GM21360 (cell line): ENCODE measurements around the gene MTA3.

Experiments used
- ATAC-seq: cut with Tn5 transposase; IDR thresholded peaks from one replicate; pipeline ENCODE4 v1.9.1; 2021; ENCODE audit warnings: mild to moderate bottlenecking, moderate library complexity; ENCODE audit not compliant: unreplicated experiment

Gene MTA3

DNA sequence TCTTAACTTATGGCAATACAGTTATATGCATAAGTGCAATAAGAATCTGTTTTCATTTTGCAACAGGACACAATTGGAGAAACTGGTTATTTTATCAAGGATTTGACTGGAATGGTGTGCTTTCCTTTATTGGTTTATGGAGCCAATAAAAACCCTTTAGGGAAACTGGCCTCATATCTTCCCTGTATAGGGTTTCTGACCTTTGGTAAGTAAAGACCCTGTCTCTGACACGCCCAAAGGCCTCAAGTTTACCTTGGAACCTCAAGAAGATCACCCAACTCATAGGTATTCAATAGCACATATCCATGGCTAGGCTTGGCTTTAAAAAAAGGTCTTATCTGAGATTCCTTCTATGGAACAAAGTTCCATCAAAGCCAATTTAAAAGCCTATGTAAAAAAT, 212.7 kb downstream of the MTA3 start:
- ATAC-seq, result no peak

DNA sequence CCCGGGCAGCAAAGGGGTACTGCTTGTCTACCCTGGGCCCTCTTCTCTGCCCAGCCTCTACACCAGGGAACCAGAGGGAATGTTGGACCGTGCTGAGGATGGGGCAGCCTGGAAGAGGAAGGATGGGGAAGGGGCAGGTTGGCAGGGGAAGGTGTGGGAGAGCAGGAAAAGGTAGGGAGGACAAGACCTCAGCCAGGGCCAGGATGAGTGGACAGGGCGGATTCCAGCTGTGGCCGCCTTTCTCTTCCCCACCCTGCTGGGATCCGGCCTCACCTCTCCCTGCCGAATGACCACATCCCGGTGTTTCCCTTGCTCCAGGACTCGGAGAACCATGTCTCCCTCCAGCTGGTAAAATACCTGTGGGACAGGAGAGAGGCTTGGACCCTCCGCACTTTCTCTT, 215.1 kb downstream of the MTA3 start:
- no peak for ATAC-seq

DNA sequence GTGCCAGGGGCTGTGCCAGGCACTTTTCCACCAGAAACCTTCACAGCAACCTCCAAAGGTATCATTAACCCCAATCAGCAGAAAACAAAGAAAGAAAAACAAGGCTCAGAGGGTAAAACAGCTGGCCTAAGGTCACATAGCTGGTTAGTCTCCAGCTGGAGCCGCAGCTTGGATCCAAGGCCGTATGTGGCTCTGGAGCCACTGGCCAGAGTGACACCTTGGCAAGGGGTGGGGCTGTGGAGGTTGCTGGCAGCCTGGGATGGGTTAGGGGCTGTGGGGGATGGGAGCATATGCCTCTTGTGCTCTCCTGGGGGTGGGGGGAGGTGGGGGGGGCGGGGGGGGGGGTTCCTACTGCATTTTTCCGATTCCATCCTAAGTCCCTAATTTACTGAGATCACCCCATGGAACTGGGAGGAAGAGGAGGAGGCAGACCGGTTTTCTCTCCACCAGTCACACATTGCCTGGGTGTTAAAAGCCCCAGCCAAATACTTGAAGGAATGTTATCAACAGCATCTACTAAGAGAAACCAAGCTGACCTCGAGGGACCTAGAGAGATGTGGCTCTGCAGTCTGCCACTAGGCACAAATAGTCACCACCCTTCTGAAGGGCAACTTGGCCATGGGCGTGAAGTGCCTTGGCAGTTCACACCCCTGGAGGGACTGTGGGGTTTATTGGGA, 215.9 kb downstream of the MTA3 start:
- ATAC-seq, result no peak

DNA sequence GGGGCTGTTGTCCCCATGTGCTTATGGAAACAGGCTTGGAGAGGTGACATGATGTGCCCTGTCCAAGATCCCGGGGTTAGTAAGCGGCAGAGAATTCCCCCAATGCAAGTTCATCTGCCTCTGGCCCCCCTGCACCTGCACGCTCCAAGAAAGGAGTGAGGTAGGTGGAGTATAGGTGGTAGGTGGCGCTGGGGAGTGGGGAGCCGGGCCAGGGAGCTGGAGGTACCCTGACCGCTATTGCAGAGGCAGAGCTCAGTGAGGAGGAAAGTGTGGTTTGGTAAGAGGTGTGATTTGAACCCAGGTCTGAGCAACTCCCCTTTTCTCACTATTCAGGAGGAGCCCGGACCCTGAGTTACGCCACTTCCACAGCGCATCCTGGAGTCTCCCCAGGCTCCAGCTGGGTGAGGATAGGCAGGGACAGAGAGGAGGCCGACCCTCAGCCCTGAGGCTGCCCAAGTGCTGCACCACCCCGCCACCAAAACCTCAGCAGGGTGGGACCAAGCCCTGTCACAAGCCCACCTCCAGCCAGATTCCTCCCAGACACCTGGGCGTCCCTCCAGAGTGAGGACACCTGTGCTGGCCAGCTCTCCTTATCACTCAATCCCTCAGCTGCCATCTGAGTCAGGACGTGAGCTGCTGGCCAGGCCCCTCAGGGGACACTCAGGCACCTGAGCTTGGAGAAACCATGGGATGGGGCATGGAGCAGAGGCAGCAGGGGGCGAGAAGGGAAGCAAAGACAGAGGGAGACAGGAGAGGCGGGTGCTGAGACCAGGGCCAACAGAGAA, 218.3 kb downstream of the MTA3 start:
- no peak for ATAC-seq

DNA sequence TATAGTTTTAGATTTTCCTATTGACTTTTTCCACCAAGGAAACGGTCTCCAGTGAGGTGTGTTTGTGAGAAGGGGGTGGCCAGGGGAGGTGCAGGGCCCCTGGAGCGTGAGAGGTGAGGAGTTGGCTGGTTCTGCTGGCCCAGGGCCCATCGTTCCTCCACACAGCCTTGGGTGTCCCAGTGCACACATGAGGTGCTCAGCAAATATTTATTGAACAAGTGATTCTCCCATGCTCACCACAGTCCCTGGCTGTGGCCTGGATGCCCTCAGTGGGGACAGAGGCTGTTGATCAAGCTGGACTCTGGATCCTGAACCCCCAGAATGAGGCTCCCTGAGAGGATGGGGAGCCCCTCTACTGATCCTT, 219.0 kb downstream of the MTA3 start:
- ATAC-seq, result no peak

DNA sequence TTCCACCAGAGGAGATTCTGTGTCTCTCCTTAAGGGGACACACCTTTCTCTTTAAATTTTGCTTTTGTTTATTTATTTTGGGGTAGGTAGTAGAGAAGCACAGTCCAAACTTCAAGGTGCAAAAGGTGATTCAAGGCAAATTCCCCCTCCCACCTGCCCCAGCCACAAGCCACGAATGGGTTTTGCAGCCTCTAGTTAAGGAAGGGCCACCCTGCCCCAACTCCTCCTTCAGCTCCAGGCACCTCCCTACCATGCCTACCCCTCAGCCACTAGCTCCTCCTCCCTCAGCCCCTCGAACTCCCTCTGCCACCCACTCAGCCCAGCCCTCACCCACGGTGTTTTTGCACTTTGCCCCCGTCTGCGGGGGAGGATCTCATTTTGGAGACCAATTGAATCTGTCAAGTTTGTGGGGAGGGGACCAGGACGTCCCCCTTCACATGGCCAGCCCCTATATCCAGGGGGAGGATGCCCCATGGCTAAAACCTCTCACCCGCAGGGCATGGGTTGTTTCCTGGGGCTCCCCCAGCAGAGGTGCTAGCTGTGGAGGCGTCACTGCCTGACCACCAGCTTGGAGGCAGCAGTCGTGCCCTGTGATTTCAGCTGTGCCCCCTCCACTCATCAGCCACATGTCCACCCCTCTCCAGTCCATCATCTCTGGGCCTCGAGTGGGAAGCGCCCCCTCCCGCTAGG, 219.5 kb downstream of the MTA3 start:
- no peak for ATAC-seq

DNA sequence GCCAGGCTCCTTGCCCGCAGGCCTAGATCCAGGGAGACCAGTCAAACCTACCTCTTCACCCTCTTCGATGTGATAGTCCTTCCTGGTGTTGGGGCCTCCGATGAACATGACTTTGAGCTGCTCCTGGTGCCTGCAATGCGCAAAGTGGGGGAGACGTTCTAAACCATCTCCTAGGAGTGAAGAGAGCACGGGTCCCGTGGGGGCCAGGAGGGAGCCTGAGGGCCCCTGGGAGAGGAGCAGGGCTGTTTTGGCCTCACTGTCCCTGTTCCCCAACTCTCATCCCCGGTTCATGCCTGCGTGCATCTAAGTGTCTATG, 220.0 kb downstream of the MTA3 start:
- ATAC-seq, result no peak

DNA sequence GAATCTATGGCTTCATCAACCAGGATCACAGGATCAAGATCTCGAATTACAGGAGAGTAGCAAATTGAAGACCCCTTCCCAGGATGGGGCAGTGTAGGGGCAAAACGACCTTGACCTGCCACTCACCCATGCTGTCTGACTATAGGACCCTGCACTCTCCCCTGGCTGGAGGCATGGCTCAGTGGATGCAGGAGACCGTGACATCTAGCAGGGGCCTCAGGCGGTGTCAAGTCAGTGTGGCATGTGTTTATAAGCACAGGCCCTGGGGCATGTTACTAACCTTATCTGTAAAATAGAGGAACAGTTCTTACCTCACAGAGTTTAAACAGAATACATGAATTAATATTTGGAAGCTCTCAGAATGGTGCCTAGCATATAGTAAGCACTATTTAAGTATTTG, 220.4 kb downstream of the MTA3 start:
- ATAC-seq, result no peak

DNA sequence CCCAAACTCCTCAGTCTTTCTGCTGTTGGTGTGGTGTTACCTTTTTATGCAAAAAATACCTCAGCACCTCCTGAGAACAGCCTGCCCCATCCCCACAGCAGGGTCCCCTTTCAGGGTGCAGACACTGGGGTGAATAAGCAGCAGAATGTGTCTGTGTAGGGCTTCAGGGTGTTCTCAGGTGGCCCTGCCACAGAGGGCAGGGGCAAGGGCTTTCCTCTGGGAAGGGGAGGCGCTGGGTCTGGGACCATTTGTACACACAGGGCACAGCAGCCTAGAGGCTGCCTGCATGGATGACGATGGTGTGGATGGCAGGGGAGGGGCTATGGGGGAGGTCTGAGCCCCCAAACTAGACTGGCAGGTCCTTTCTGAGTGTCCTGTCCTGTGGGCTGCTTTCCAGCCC, 221.3 kb downstream of the MTA3 start:
- ATAC-seq, result no peak

DNA sequence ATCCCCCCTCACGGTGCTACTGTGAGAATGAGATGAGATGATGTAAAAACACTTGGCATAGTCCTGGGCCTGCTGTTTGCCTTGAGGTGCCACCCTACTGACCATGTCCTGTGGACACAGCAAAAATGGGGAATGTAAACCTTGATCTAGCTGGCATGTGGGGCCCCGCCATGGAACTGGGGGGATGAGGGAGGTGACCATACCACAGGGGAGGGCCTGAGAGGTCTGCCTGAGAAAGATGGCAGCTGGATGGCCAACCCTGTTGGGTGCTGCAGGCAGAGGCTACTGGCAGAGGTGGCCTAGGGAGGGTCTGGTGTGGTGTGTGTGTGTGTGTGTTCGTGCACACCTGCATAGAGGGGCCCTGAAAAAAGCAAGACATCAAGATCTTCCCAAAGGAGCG, 223.2 kb downstream of the MTA3 start:
- ATAC-seq, result no peak

DNA sequence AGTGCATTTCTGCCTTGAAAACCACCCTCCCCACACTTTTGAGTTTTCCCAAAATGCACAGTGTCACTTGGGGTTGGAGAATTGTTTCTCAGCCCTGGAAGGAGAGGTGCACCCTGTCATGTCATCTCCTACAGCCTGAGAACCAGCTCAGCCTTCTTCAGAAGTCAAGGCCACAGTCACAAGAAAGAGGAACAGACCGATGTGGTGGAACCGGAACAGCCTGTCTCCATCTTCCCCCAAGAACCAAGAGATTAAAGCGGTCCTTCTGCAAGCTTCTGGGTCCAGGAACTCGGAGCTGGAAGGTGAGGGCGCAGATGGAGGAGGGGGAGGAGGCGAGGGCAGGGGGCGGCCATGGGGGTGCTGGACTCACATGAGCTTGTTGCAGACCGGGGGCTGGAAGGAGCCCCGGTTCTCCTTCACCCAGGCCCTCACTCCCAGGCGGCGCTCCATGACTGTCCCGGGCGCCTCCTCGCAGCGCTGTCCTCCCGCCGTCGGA, 223.7 kb downstream of the MTA3 start:
- no peak for ATAC-seq

DNA sequence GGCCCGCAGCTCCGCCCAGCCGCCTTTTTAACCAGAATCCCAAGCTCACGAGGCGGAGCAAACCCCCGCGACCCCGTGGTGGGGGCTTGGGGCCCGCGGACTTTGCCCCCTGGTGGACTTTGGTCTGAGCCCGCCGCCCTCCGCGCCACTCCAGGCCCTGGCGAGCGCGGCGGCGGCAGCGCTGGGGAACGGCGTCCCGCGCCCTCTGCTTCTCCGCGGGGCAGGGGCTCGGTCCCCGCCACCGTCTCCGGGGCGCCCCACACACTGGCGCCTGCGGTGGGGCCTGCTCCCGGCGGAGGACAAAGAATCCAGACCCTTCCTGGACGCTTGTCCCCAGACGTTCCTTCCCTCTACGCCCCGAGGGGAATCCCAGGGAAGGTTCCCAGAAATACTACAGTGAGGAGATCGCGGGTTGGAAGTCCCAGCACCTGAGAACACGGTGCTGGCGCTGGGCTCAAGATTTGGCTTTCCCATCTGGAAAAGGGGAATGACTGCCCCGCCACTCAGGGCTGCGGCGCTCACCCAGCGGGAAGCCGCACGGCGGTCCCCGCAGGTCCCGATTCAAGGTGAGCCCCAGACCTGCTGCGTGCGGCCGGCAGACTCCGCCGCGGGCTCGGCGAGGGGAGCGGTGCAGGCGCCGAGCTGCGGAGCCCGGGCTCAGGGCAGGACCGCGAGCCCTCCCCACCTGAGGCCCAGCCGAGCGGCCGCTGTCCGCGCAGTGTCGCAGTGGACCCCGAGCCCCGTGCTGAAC, 224.3 kb downstream of the MTA3 start, which contains the start of gene HAAO:
HAAO (minus strand) TSS at position 1 of the 751 bp plus-strand sequence. CDS start 47 bp downstream, outside the sequence.
- ATAC-seq, result no peak

DNA sequence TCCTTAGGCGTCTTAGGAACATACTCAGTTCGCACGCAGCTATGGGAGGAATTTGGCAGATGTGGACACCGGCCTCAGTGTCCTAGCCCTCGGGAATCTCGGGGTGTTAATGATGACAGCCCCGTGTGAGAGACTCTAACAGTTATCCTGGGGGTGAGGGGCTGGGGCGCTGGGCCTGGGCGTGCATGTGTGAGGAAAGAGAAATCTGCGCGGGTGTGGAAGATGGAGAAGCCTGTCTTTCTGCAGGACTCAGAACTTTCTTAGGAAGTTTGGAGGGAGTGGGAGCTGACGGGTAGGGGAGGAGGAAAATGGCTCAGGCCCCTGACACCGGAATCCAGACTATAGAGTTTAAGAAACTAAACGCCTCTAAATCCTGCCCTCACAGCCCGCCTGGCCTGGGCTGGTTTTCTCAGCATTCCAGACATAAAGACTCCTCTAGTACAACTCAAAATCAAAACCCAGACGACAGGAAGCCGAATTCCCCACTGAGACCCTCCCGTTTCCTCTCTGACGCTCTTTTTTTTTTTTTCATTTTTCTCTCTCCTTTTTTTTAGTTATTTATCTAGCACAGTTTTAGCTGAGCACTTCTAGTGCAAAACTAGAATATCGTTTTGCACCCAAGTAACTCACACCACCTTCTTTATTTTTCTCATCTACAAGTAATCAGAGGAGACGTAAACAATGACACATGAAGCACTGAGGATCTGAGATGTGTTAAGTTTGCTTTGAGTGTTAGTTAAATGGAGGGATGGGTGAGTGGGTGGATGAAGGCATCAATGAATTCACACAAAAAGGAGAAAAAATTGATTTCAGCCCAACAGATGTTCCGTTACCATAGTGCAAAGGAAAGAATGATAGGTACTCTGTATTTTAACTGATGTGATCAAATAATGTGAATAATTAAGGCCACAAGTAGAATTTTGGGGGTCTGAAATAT, 225.2 kb downstream of the MTA3 start:
- ATAC-seq, result no peak

DNA sequence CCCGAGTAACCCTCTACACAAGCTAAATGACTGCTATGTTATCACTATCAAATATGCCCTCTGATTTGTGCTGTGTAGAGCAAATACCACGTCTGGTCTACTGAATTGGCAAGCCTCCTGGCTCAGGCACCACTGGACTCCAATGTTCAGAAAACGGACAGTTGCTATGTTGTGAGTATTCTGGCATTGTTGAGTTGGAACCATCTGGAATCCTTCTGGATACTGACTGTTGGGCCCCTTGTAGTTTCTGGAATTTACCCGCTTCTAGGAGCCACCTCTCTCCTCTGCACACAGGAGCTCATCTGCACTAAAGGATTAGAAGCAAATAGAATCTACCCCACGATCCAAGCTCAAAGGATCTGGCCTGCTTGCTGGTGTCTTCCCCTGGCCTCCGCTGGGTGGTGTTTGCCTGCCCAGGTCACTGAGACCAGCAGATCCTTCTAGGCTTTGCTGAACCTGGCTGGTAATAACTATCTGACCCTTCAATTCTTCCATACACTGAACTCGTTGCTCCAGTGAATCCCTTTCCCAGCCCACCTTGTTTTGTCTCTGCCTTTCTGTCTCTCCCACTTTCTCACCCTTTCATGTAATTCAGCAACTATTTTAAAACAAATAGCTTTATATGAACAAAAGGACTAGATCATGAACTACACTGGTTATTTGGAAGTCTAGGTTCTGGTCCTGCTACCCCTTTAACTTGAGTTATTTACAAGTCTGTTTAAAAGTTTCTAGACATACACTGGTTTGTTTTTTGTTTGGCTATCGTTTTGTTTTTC, 226.0 kb downstream of the MTA3 start:
- ATAC-seq, result no peak

DNA sequence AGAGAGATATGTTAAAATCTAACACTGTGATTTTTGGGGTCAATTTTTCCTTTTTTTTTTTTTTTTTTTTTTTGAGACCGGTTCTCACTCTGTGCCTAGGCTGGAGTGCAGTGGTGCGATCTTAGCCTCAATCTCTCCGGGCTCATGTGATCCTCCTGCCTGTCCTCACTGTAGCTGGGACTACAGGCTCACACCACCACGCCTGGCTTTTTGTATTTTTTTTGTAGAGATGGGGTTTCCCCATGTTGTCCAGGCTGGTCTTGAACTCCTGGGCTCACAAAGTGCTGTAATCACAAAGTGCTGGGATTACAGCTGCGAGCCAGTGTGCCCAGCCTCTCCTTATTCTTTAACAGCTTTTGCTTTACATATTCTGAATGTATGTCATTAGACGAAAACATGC, 226.8 kb downstream of the MTA3 start:
- ATAC-seq, result no peak

DNA sequence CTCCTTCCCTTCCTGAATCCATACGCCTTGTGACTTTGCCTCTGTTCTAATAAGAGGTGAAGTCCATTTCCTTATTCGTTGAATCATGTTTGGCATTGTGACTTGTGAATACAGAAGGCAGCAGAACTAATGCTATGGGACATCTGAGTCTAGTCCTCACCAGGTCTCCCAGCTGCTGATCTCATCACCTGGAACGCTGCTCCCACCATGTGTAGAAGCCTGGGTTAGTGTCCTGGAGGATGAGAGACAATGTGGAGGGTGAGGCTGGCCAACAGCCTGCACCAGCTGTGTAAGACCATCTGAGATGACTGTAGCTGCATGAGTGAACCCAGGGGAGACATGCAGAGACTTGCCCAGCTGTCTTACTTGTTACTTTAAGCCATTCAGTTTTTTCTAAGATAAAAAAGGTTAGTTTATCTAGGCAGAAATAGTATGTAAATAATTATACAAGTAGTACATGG, 227.4 kb downstream of the MTA3 start:
- no peak for ATAC-seq

DNA sequence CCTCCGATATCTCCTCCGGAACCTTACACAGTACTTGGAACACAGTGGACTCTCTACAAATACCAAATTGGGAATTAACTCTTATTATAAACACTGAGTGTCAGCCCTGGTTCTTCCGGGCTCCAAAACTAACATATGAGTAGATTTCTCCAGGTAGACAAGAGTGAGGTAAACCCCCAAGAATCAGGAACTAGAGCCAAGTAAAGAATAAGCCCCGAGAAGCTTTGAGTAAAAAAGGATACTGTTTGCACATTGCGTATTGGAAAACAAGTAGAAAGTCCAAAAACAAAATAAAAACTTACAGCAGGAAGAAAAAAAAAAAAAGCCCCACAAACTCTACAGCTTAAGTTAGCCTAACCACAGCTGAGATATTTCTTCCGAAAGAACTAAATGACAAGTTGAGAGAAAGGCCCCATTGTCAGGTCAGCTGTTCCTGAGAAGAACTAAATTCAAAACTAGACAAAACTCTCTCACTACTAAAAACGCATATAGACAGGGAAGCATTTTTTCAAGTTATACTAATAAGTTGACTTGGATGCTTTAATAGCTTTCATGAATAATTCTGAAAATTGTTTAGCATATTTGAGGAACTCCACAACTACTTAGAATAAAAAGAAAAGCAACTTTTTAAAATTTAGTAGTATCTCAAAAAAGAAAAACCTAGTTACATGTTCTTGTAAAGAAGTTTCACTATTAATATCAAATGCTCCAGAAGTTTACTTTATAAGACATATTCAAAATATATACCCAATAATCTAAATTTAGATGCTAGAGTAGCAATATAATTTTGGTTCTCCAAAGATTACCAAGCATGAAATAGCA, 228.2 kb downstream of the MTA3 start:
- ATAC-seq, result no peak

DNA sequence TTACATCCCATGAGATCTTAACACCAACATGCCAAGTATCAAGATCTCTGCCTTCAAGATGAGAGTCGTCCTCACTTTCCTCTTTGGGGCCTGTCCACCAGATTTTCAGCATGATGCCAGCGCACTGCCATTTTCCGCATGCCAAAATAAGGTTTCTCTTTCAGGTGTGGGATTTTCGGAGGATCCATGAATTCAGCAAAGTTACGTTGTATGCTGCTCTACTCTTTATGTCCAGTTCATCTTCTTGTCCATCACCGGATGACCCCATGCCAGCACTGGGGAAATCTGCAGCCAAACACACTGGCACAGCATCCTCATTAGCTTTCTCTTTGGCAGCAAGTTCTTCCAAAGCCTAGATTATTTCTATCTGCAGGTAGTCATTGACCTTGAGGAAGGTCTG, 228.8 kb downstream of the MTA3 start:
- ATAC-seq, result no peak
